ENCODE measurements around the gene NIM1K.
A peak's percentile ranks its signal among the peaks of the same experiment; 100 is the strongest.

The NIM1K gene

GRCh38 chr5:43236653-43237355 lies 44.8 kb downstream of the NIM1K start:
- Histone ChIP-seq H3K9me3 (ENCODE audit: insufficient read depth, low read length) (no peaks in the 10 kb centered on the region), H3K4me3 (ENCODE audit: low read length) (no peak overlapping the region), H3K9ac (ENCODE audit: low read length) (no peak overlapping the region), H3K4me1 (ENCODE audit: low read length) (peaks cover 25% of the 10 kb centered on the region), H3K27ac (ENCODE audit: low read length) (no peak overlapping the region; the same call in 1 of the 2 replicates), H3K4me2 (ENCODE audit: low read length) (peak overlapping the region; percentile 50), H3K27me3 (ENCODE audit: low read depth, low read length) (no peaks in the 10 kb centered on the region), H4K20me1 (ENCODE audit: insufficient read depth, low read length) (no peaks in the 10 kb centered on the region), H2AFZ (ENCODE audit: low read depth, low read length) (peak overlapping the region; percentile 31; the same call in 1 of the 2 replicates), H3K79me2 (ENCODE audit: low read length) (no peaks in the 10 kb centered on the region), H3K36me3 (replicated peaks; ENCODE audit: low read depth, low read length) (no peaks in the 10 kb centered on the region)
- no peak for TF ChIP-seq CTCF (IDR thresholded peaks at IDR 0.05; ENCODE audit: low read depth, low read length)
- no peak for TF ChIP-seq EZH2phosphoT487 (IDR thresholded peaks at IDR 0.05; ENCODE audit: low read depth)

- Histone ChIP-seq H3K4me2 (ENCODE audit: low read length) (no peak overlapping the region), H2AFZ (ENCODE audit: low read depth, low read length) (no peak overlapping the region), H3K4me3 (ENCODE audit: low read length) (no peak overlapping the region), H3K27ac (ENCODE audit: low read length) (no peak overlapping the region), H4K20me1 (ENCODE audit: insufficient read depth, low read length) (no peaks in the 10 kb centered on the region), H3K9me3 (ENCODE audit: insufficient read depth, low read length) (no peaks in the 10 kb centered on the region), H3K27me3 (ENCODE audit: low read depth, low read length) (no peaks in the 10 kb centered on the region; the same call in 1 of the 2 replicates), H3K4me1 (ENCODE audit: low read length) (peaks cover 42% of the 10 kb centered on the region), H3K36me3 (replicated peaks; ENCODE audit: low read depth, low read length) (no peaks in the 10 kb centered on the region), H3K79me2 (ENCODE audit: low read length) (no peaks in the 10 kb centered on the region), H3K9ac (ENCODE audit: low read length) (no peak overlapping the region)
- no peak for TF ChIP-seq EZH2phosphoT487 (IDR thresholded peaks at IDR 0.05; ENCODE audit: low read depth)
- no peak for TF ChIP-seq CTCF (IDR thresholded peaks at IDR 0.05; ENCODE audit: low read depth, low read length)
Observed at GRCh38 chr5:43242196-43242595, 50.2 kb downstream of the NIM1K start.

- Histone ChIP-seq H3K4me2 (ENCODE audit: low read length) (peak overlapping the region; percentile 79), H3K9ac (ENCODE audit: low read length) (no peak overlapping the region), H3K27ac (ENCODE audit: low read length) (peak overlapping the region; percentile 27; the same call in 1 of the 2 replicates), H3K9me3 (ENCODE audit: insufficient read depth, low read length) (no peaks in the 10 kb centered on the region), H3K79me2 (ENCODE audit: low read length) (no peaks in the 10 kb centered on the region), H3K4me3 (ENCODE audit: low read length) (no peak overlapping the region), H3K4me1 (ENCODE audit: low read length) (peaks cover 41% of the 10 kb centered on the region), H3K36me3 (replicated peaks; ENCODE audit: low read depth, low read length) (no peaks in the 10 kb centered on the region), H3K27me3 (ENCODE audit: low read depth, low read length) (peaks cover 5% of the 10 kb centered on the region; the same call in 1 of the 2 replicates), H4K20me1 (ENCODE audit: insufficient read depth, low read length) (no peaks in the 10 kb centered on the region), H2AFZ (ENCODE audit: low read depth, low read length) (no peak overlapping the region)
- TF ChIP-seq EZH2phosphoT487 (IDR thresholded peaks at IDR 0.05; ENCODE audit: low read depth) (no peak), CTCF (IDR thresholded peaks at IDR 0.05; ENCODE audit: low read depth, low read length) (no peak)
Observed at GRCh38 chr5:43243270-43243669, 51.2 kb downstream of the NIM1K start.

- peaks cover 5% of the 10 kb centered on the region; the same call in 1 of the 2 replicates for H3K27me3 ChIP-seq (ENCODE audit: low read depth, low read length)
- no peaks in the 10 kb centered on the region for H4K20me1 ChIP-seq (ENCODE audit: insufficient read depth, low read length)
- H3K79me2 ChIP-seq (ENCODE audit: low read length): no peaks in the 10 kb centered on the region
- H2AFZ ChIP-seq (ENCODE audit: low read depth, low read length): no peak overlapping the region
- peaks cover 41% of the 10 kb centered on the region for H3K4me1 ChIP-seq (ENCODE audit: low read length)
- no peak for TF ChIP-seq CTCF (IDR thresholded peaks at IDR 0.05; ENCODE audit: low read depth, low read length)
- no peak for TF ChIP-seq EZH2phosphoT487 (IDR thresholded peaks at IDR 0.05; ENCODE audit: low read depth)
- H3K9ac ChIP-seq (ENCODE audit: low read length): peak overlapping the region; percentile 68
- no peaks in the 10 kb centered on the region for H3K9me3 ChIP-seq (ENCODE audit: insufficient read depth, low read length)
- no peaks in the 10 kb centered on the region for H3K36me3 ChIP-seq (replicated peaks; ENCODE audit: low read depth, low read length)
- H3K27ac ChIP-seq (ENCODE audit: low read length): peak overlapping the region; percentile 88
- peak overlapping the region; percentile 79 for H3K4me2 ChIP-seq (ENCODE audit: low read length)
- H3K4me3 ChIP-seq (ENCODE audit: low read length): peak overlapping the region; percentile 74
Observed at GRCh38 chr5:43244823-43245565, 53.0 kb downstream of the NIM1K start.

All from OCI-LY3 (cell line).